ENCODE results near the gene SFTA2. TPM values are rescaled to one million over a fixed set of nuclear protein-coding genes. Genes with fewer than 3 reads are reported as not detected.

The SFTA2 gene
- total RNA-seq, 1 donor from 2014 or later = not detected

DNA sequence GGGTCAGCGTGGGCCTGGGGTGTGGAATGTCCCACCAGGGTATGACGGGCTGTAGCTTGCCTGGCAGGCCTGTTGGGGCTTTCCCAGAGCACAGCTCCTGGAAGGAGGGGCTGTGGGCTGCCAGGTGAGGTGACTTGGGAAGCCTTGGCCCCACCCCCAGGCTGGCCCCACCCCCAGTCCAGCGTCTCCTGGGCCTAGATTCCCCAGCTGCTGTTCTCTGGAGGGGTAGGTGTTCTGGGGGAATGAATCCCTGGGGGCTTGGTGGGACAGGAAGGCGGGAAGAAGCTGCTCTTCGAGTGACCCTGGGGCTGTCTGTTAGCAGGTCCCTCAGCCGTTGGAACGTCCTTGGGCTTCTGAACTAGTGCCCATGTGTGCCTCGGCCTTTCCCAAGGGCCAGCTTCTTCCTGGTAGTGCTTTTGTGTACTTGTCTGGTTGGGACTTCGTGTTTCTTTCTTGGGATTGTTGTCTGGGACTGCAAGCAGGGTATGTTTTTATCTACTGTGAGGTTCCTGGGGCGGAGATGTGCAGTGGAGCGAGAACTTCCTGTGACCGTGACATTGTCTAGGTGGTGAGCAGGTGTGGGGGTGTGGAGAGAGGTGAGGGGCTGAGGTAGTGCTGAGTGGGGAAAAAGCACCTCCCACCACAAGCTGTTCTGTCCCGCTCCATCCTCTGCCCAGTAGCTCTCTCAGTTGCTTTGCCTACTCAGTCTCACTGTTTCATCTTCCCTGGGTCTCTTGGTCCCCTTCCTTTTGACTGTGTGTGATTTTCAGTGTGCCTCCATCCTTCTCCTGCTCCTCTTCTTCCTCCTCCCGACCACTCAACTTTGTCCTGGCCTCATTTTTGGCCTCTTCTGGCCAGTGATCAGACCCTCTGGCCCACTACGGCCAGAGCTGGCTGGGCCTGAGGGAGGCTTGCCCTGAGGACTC lies 48.9 kb downstream of the SFTA2 start:
- Mint-ChIP-seq H3K36me3 (ENCODE audit: low read depth) (no peaks in the 10 kb centered on the region), H3K4me3 (peak overlapping the region; percentile 76), H3K4me1 (ENCODE audit: low read depth) (peaks cover 50% of the 10 kb centered on the region), H3K27me3 (ENCODE audit: insufficient read depth) (peaks cover 3% of the 10 kb centered on the region), H3K9me3 (no peaks in the 10 kb centered on the region), H3K27ac (peak overlapping the region; percentile 42)
- intact Hi-C loops (cut with micrococcal nuclease) = loop anchor here (5.0 kb wide), 1 partner anchor 266 kb away; the partner anchor contains the start of genes MRPS18B and PPP1R10
- DNase-seq (ENCODE audit: low spot score) = no peak

- Mint-ChIP-seq H3K27me3 (ENCODE audit: insufficient read depth) (peaks cover 3% of the 10 kb centered on the region), H3K27ac (no peak overlapping the region), H3K9me3 (no peaks in the 10 kb centered on the region), H3K4me1 (ENCODE audit: low read depth) (peaks cover 56% of the 10 kb centered on the region), H3K4me3 (no peak overlapping the region), H3K36me3 (ENCODE audit: low read depth) (no peaks in the 10 kb centered on the region)
- intact Hi-C loops (cut with micrococcal nuclease) = loop anchor here (5.0 kb wide), 1 partner anchor 265 kb away; the partner anchor contains the start of genes MRPS18B and PPP1R10
- DNase-seq (ENCODE audit: low spot score) = no peak
Measured at GRCh38 chr6:30882204-30882758, 49.7 kb downstream of the SFTA2 start.

DNA sequence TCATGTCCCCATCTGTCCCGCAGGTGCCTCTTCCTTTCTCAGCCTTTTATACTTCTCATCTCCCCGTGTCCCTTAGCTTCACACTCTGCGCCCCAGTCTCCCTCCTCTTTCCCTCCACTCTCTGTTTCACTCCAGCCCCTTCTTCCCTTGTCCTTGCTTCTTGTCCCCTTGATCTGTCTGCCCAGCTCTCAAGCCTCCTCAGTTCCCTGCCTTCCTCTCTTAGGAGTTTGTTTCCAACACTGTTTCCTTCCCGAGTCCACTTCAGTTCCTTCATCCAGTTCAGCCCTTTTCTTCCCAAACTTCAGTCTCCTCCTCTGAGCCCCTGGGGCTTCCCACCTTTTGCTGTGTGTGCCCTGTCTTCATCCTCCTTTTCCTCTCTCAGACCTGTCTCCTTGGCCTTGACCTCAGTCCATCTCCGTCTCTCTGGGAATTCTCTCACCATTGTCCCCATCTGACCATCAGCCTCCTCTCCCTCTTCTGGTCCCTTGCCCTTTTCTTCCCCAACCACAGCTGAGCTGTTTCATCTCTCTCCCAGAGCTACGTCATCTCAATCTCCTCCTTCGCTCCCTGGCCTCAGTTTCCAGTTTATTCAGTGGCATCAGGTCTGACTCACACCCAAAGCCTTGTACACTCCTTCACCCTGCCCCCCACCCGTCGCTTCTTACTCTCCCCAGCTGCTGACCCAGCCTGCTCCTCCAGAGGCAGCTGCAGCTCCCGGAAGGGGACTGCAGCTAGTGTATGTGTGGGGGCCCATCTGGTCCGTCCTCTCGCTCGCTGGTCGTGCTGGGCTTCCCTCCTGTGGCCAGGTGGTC lies 50.4 kb downstream of the SFTA2 start:
- Mint-ChIP-seq H3K4me1 (ENCODE audit: low read depth) (peaks cover 59% of the 10 kb centered on the region), H3K27me3 (ENCODE audit: insufficient read depth) (peaks cover 3% of the 10 kb centered on the region), H3K4me3 (no peak overlapping the region), H3K27ac (peak overlapping the region; percentile 21), H3K9me3 (no peaks in the 10 kb centered on the region), H3K36me3 (ENCODE audit: low read depth) (no peaks in the 10 kb centered on the region)
- no peak for DNase-seq (ENCODE audit: low spot score)
- intact Hi-C loops (cut with micrococcal nuclease) = loop anchor here (5.0 kb wide), 1 partner anchor 264 kb away; the partner anchor contains the start of genes MRPS18B and PPP1R10

Other genes with a start within 250 kb of the SFTA2 start
- 203 and 213 TPM in 2 replicates for gene PPP1R18, start 245.5 kb downstream of the SFTA2 start, total RNA-seq
- gene NRM, start 241.2 kb downstream of the SFTA2 start, total RNA-seq = 15.5 and 15.9 TPM in 2 replicates
- gene MDC1, start 214.9 kb downstream of the SFTA2 start, total RNA-seq = 93.7 and 95.7 TPM in 2 replicates
- 1,001 and 1,002 TPM in 2 replicates for gene TUBB, start 211.8 kb downstream of the SFTA2 start, total RNA-seq
- gene FLOT1, start 189.5 kb downstream of the SFTA2 start, total RNA-seq = 252 and 262 TPM in 2 replicates
- 578 and 603 TPM in 2 replicates for gene IER3, start 187.6 kb downstream of the SFTA2 start, total RNA-seq
- gene DDR1, start 47.7 kb downstream of the SFTA2 start, total RNA-seq = 21.4 and 24.8 TPM in 2 replicates
- gene GTF2H4, start 24.0 kb downstream of the SFTA2 start, total RNA-seq = 65.3 and 71.3 TPM in 2 replicates
- gene VARS2, start 17.9 kb downstream of the SFTA2 start, total RNA-seq = 74.0 and 76.0 TPM in 2 replicates
- not detected in 2 replicates for gene MUCL3, start 8.8 kb upstream of the SFTA2 start, total RNA-seq
- gene MUC21, start 51.5 kb upstream of the SFTA2 start, total RNA-seq = not detected in 2 replicates
- not detected in 2 replicates for gene MUC22, start 78.3 kb upstream of the SFTA2 start, total RNA-seq
- gene C6orf15, start 180.4 kb upstream of the SFTA2 start, total RNA-seq = not detected in 2 replicates
- gene PSORS1C1, start 182.6 kb upstream of the SFTA2 start, total RNA-seq = 0.26 TPM in 1 of 2 replicates, not detected in the other
- gene CDSN, start 188.3 kb upstream of the SFTA2 start, total RNA-seq = not detected in 2 replicates
- gene PSORS1C2, start 206.9 kb upstream of the SFTA2 start, total RNA-seq = not detected in 2 replicates
- 50.9 and 51.3 TPM in 2 replicates for gene CCHCR1, start 225.6 kb upstream of the SFTA2 start, total RNA-seq
- gene TCF19, start 226.4 kb upstream of the SFTA2 start, total RNA-seq = 75.9 and 78.4 TPM in 2 replicates
- not detected in 2 replicates for gene POU5F1, start 238.5 kb upstream of the SFTA2 start, total RNA-seq